NCI-H510A (cell line): Measurements from ENCODE around the gene PCDHA13.
"Not testable (repeated sequence)": the region's sequence is repeated elsewhere in the genome, so short reads cannot be mapped to it uniquely, and the experiment has no call there.

Source experiments
- DNase-seq: peaks from one replicate; lab custom pipeline; 2025; lab: John Stamatoyannopoulos, UW

PCDHA13 gene

DNA sequence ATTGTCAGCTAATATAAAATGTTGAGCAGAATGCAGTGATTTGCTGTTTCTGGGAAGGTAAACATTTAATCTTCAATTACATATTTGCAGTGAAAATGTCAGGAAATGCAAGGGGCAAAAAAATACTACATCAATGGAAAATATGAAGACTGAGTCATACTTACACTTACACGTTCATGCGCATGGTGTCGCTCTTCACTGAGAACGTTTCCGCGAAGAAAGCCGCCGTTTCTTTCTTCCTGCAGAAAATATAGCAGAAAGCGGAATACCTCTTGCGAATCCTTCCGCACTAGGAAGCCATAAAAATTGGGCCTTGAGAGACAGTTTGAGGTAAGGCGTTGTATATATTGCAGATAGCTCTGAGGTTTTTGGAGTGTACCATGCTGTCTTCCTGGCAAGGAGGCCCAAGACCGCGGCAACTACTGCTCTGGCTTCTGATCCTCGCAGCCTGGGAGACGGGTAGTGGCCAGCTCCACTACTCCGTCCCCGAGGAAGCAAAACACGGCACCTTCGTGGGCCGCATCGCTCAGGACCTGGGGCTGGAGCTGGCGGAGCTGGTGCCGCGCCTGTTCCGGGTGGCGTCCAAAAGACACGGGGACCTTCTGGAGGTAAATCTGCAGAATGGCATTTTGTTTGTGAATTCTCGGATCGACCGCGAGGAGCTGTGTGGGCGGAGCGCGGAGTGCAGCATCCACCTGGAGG is at the start of gene PCDHA13:
PCDHA13 (plus strand) TSS at position 236 of the 702 bp plus-strand sequence; CDS start at position 381, 145 bp downstream.
- DNase-seq, result no peak

DNA sequence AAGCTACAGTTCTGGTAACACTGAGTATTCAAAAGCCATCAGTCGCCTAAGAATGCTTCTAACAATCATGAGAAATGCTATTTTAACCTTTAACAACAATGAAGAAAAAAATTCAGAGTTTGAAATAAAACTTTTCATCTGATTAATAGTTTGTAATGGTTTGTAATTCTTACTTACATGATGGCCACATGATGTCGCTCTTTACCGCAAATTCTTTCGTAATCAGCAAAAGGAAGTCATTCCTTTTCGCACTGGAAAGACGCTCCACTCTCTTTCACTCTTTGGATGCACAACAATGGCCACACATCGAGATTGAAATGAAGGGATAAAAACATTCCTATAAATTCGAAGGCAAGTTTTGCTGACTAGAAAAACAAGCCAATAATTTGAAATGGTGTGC is 47.9 kb upstream of the PCDHA13 start, which contains the start of gene PCDHA7:
PCDHA7 (plus strand) TSS at position 277 of the 400 bp plus-strand sequence; CDS start at position 392, 115 bp downstream.
- no peak for DNase-seq

DNA sequence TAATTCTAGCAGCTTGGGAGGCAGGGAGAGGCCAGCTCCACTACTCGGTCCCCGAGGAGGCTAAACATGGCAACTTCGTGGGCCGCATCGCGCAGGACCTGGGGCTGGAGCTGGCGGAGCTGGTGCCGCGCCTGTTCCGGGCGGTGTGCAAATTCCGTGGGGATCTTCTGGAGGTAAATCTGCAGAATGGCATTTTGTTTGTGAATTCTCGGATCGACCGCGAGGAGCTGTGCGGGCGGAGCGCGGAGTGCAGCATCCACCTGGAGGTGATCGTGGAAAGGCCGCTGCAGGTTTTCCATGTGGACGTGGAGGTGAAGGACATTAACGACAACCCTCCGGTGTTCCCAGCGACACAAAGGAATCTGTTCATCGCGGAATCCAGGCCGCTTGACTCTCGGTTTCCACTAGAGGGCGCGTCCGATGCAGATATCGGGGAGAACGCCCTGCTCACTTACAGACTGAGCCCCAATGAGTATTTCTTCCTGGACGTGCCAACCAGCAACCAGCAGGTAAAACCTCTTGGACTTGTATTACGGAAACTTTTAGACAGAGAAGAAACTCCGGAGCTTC is 47.4 kb upstream of the PCDHA13 start:
- not testable (repeated sequence) for DNase-seq

- DNase-seq, result no peak
Observed at GRCh38 chr5:140835622-140836510, 46.1 kb upstream of the PCDHA13 start.

DNA sequence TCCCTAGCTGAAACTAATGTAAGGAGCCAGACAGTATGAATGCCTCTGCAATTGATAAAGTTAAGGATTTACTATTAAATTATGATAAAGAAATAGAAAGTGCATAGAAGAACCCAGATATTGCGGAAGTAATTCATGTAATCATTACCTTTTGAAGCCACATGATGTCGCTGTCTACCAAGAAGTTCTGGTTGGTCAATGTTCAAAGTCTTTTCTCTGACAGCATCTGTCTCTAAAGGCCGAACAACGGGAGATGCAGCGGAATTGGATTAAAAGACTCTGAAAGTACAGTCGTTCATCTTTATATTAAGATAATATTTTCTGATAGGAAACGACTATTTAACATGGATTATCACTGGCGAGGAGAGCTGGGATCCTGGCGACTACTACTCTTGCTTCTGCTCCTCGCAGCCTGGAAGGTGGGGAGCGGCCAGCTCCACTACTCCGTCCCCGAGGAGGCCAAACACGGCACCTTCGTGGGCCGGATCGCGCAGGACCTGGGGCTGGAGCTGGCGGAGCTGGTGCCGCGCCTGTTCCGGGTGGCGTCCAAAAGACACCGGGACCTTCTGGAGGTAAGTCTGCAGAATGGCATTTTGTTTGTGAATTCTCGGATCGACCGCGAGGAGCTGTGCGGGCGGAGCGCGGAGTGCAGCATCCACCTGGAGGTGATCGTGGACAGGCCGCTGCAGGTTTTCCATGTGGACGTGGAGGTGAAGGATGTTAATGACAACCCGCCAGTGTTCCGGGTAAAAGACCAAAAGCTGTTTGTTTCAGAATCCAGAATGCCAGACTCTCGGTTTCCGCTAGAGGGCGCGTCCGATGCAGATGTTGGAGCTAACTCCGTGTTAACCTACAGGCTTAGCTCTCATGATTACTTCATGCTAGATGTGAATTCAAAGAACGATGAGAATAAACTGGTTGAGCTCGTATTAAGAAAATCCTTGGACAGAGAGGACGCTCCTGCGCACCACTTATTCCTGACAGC is 40.7 kb upstream of the PCDHA13 start, which contains the start of gene PCDHA8:
PCDHA8 (plus strand) TSS at position 210 of the 985 bp plus-strand sequence; CDS start at position 345, 135 bp downstream.
- DNase-seq, result no peak

DNA sequence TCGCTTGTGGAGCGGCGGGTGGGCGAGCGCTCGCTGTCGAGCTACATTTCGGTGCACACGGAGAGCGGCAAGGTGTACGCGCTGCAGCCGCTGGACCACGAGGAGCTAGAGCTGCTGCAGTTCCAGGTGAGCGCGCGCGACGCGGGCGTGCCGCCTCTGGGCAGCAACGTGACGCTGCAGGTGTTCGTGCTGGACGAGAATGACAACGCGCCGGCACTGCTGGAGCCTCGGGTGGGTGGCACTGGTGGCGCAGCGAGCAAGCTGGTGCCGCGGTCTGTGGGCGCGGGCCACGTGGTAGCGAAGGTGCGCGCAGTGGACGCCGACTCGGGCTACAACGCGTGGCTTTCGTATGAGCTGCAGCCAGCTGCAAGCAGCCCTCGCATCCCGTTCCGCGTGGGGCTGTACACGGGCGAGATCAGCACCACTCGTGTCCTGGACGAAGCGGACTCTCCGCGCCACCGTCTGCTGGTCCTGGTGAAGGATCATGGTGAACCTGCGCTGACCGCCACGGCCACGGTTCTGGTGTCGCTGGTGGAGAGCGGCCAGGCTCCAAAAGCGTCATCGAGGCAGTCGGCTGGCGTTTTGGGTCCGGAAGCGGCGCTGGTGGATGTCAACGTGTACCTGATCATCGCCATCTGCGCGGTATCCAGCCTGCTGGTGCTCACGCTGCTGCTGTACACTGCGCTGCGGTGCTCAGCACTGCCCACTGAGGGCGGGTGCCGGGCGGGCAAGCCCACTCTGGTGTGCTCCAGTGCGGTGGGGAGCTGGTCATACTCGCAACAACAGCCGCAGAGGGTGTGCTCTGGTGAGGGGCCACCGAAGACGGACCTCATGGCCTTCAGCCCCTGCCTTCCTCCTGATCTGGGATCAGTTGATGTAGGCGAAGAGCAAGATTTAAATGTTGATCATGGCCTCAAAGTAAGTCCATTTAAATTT is 38.9 kb upstream of the PCDHA13 start:
- no peak for DNase-seq

- DNase-seq, result not testable (repeated sequence)
Observed at GRCh38 chr5:140848139-140849102, 33.5 kb upstream of the PCDHA13 start, which contains the start of gene PCDHA9. PCDHA9 (plus strand) TSS chr5:140848382; CDS start chr5:140848496, 114 bp downstream.

GRCh38 chr5:140849831-140850634 is 31.9 kb upstream of the PCDHA13 start:
- not testable (repeated sequence) for DNase-seq

GRCh38 chr5:140855772-140856674 is 25.9 kb upstream of the PCDHA13 start, which contains the start of gene PCDHA10:
PCDHA10 (plus strand) TSS chr5:140855897; CDS start chr5:140856049, 152 bp downstream.
- DNase-seq, result no peak

- no peak for DNase-seq
Observed at GRCh38 chr5:140857177-140857986, 24.5 kb upstream of the PCDHA13 start.

DNA sequence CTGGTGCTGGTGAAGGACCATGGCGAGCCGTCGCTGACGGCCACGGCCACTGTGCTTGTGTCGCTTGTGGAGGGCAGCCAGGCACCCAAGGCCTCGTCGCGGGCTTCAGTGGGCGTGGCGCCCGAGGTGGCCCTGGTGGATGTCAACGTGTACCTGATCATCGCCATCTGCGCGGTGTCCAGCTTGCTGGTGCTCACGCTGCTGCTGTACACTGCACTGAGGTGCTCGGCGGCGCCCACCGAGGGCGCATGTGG is 24.0 kb upstream of the PCDHA13 start:
- no peak for DNase-seq

GRCh38 chr5:140862441-140863295 is 19.3 kb upstream of the PCDHA13 start:
- DNase-seq, result no peak

DNA sequence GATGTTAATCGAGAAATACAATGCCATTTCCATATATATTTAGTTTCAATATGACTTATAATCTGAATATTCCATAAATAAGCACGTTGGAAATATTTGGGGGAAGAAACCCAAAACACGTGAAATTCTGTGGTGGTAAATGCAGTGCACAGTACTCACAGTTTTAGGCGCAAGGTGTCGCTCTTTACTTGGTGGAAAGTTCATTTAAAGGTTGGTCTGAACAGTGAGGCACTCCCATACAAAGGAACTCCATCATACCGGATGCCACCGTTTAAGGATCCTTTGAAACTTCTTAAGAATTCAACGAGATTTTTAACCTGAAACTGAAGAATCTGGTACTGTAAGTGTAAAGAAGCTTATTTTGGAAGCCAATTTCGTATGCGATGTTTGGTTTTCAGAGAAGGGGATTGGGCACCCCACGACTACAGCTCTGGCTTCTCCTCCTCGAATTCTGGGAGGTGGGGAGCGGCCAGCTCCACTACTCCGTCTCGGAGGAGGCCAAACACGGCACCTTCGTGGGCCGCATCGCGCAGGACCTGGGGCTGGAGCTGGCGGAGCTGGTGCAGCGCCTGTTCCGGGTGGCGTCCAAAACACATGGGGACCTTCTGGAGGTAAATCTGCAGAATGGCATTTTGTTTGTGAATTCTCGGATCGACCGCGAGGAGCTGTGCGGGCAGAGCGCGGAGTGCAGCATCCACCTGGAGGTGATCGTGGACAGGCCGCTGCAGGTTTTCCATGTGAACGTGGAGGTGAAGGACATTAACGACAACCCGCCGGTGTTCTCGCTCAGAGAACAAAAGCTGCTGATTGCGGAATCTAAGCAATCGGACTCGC is 13.0 kb upstream of the PCDHA13 start, which contains the start of gene PCDHA11:
PCDHA11 (plus strand) TSS at position 237 of the 834 bp plus-strand sequence; CDS start at position 384, 147 bp downstream.
- no peak for DNase-seq

DNA sequence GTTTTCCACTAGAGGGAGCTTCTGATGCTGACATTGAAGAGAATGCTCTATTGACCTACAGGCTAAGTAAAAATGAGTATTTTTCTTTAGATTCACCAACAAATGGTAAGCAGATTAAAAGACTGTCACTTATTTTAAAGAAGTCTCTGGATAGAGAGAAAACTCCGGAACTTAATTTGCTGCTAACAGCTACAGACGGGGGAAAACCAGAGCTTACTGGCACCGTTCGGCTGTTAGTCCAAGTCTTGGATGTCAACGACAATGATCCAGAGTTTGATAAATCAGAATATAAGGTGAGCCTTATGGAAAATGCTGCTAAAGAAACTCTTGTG is 12.4 kb upstream of the PCDHA13 start:
- DNase-seq, result no peak
